ENCODE data around the gene PGK2. TPM values are rescaled to one million over a fixed set of nuclear protein-coding genes. Genes with fewer than 3 reads are reported as not detected.

PGK2 gene
- total RNA-seq (not detected), polyA plus RNA-seq (ENCODE audit: insufficient read length in 2 of 2) (not detected)
- long read RNA-seq, donor 1 = 0 reads
- long read RNA-seq, donor 2 = 0 reads
- long read RNA-seq, donor 3 = 0 reads
- long read RNA-seq, donor 4 = 0 reads

- Histone ChIP-seq H3K36me3 (ENCODE audit: control insufficient read depth, insufficient read depth, low read length) (no peaks in the 10 kb centered on the region), H3K9me3 (ENCODE audit: control insufficient read depth, insufficient read depth, low read length) (no peaks in the 10 kb centered on the region), H3K4me3 (ENCODE audit: low read depth, low read length) (no peak within 1 kb of the TSS), H3K27ac (ENCODE audit: low read depth, low read length) (no peak within 1 kb of the TSS), H3K4me1 (ENCODE audit: control insufficient read depth, insufficient read depth, low read length) (no peaks in the 10 kb centered on the region), H3K27me3 (ENCODE audit: control insufficient read depth, insufficient read depth, low read length) (no peaks in the 10 kb centered on the region)
- no peak for DNase-seq (ENCODE audit: low read depth in 4 of 6, low spot score in 6 of 6)
- 96% methylated on average over 3 of the region's 8 CpGs for WGBS (ENCODE audit: insufficient coverage)
These were observed at the start of gene PGK2 for GRCh38 chr6:49787176-49787575. TSS of gene PGK2 (minus strand) at chr6:49787285. CDS start at chr6:49787187, 98 bp downstream.

GRCh38 chr6:49835140-49835539 is 48.1 kb upstream of the PGK2 start:
- Histone ChIP-seq H3K9me3 (ENCODE audit: control insufficient read depth, insufficient read depth, low read length) (no peaks in the 10 kb centered on the region), H3K27ac (ENCODE audit: low read depth, low read length) (no peak overlapping the region), H3K4me1 (ENCODE audit: control insufficient read depth, insufficient read depth, low read length) (no peaks in the 10 kb centered on the region), H3K27me3 (ENCODE audit: control insufficient read depth, insufficient read depth, low read length) (no peaks in the 10 kb centered on the region), H3K4me3 (ENCODE audit: low read depth, low read length) (no peak overlapping the region), H3K36me3 (ENCODE audit: control insufficient read depth, insufficient read depth, low read length) (no peaks in the 10 kb centered on the region)
- no CpG with 5 or more reads among the region's 3 CpGs for WGBS (ENCODE audit: insufficient coverage)
- no peak for DNase-seq (ENCODE audit: low read depth in 4 of 6, low spot score in 6 of 6)

GRCh38 chr6:49833386-49833785 is 46.3 kb upstream of the PGK2 start:
- Histone ChIP-seq H3K36me3 (ENCODE audit: control insufficient read depth, insufficient read depth, low read length) (no peaks in the 10 kb centered on the region), H3K4me1 (ENCODE audit: control insufficient read depth, insufficient read depth, low read length) (no peaks in the 10 kb centered on the region), H3K27me3 (ENCODE audit: control insufficient read depth, insufficient read depth, low read length) (no peaks in the 10 kb centered on the region), H3K9me3 (ENCODE audit: control insufficient read depth, insufficient read depth, low read length) (no peaks in the 10 kb centered on the region), H3K27ac (ENCODE audit: low read depth, low read length) (no peak overlapping the region), H3K4me3 (ENCODE audit: low read depth, low read length) (no peak overlapping the region)
- peak in 1 of 6 donors; percentile 11 for DNase-seq (ENCODE audit: low read depth in 4 of 6, low spot score in 6 of 6)
- WGBS (ENCODE audit: insufficient coverage) = no CpG with 5 or more reads among the region's 1 CpG

GRCh38 chr6:49826743-49827406 is 39.8 kb upstream of the PGK2 start:
- H3K9me3 ChIP-seq (ENCODE audit: control insufficient read depth, insufficient read depth, low read length) = no peaks in the 10 kb centered on the region
- no CpG with 5 or more reads among the region's 5 CpGs for WGBS (ENCODE audit: insufficient coverage)
- H3K27me3 ChIP-seq (ENCODE audit: control insufficient read depth, insufficient read depth, low read length) = no peaks in the 10 kb centered on the region
- no peaks in the 10 kb centered on the region for H3K4me1 ChIP-seq (ENCODE audit: control insufficient read depth, insufficient read depth, low read length)
- no peak for DNase-seq (ENCODE audit: low read depth in 4 of 6, low spot score in 6 of 6)
- H3K27ac ChIP-seq (ENCODE audit: low read depth, low read length) = no peak overlapping the region
- no peak overlapping the region for H3K4me3 ChIP-seq (ENCODE audit: low read depth, low read length)
- no peaks in the 10 kb centered on the region for H3K36me3 ChIP-seq (ENCODE audit: control insufficient read depth, insufficient read depth, low read length)

- no peaks in the 10 kb centered on the region for H3K36me3 ChIP-seq (ENCODE audit: control insufficient read depth, insufficient read depth, low read length)
- H3K27me3 ChIP-seq (ENCODE audit: control insufficient read depth, insufficient read depth, low read length) = no peaks in the 10 kb centered on the region
- no peak for DNase-seq (ENCODE audit: low read depth in 4 of 6, low spot score in 6 of 6)
- H3K4me3 ChIP-seq (ENCODE audit: low read depth, low read length) = no peak overlapping the region
- WGBS (ENCODE audit: insufficient coverage) = no CpG with 5 or more reads among the region's 2 CpGs
- H3K9me3 ChIP-seq (ENCODE audit: control insufficient read depth, insufficient read depth, low read length) = no peaks in the 10 kb centered on the region
- H3K4me1 ChIP-seq (ENCODE audit: control insufficient read depth, insufficient read depth, low read length) = no peaks in the 10 kb centered on the region
- H3K27ac ChIP-seq (ENCODE audit: low read depth, low read length) = no peak overlapping the region
These were observed 28.1 kb upstream of the PGK2 start for GRCh38 chr6:49815166-49815565.

- H3K27ac ChIP-seq (ENCODE audit: low read depth, low read length) = no peak overlapping the region
- no peaks in the 10 kb centered on the region for H3K36me3 ChIP-seq (ENCODE audit: control insufficient read depth, insufficient read depth, low read length)
- 75% methylated on average over 1 of the region's 2 CpGs for WGBS (ENCODE audit: insufficient coverage)
- DNase-seq (ENCODE audit: low read depth in 4 of 6, low spot score in 6 of 6) = no peak
- no peaks in the 10 kb centered on the region for H3K27me3 ChIP-seq (ENCODE audit: control insufficient read depth, insufficient read depth, low read length)
- no peaks in the 10 kb centered on the region for H3K4me1 ChIP-seq (ENCODE audit: control insufficient read depth, insufficient read depth, low read length)
- no peak overlapping the region for H3K4me3 ChIP-seq (ENCODE audit: low read depth, low read length)
- no peaks in the 10 kb centered on the region for H3K9me3 ChIP-seq (ENCODE audit: control insufficient read depth, insufficient read depth, low read length)
These were observed 26.2 kb upstream of the PGK2 start for GRCh38 chr6:49813248-49813647.

- Histone ChIP-seq H3K4me3 (ENCODE audit: low read depth, low read length) (no peak overlapping the region), H3K9me3 (ENCODE audit: control insufficient read depth, insufficient read depth, low read length) (no peaks in the 10 kb centered on the region), H3K36me3 (ENCODE audit: control insufficient read depth, insufficient read depth, low read length) (no peaks in the 10 kb centered on the region), H3K27ac (ENCODE audit: low read depth, low read length) (no peak overlapping the region), H3K27me3 (ENCODE audit: control insufficient read depth, insufficient read depth, low read length) (no peaks in the 10 kb centered on the region), H3K4me1 (ENCODE audit: control insufficient read depth, insufficient read depth, low read length) (no peaks in the 10 kb centered on the region)
- WGBS (ENCODE audit: insufficient coverage) = 43% methylated on average over 1 of the region's 4 CpGs
- no peak for DNase-seq (ENCODE audit: low read depth in 4 of 6, low spot score in 6 of 6)
These were observed 19.1 kb upstream of the PGK2 start for GRCh38 chr6:49806145-49806544.

- H3K27ac ChIP-seq (ENCODE audit: low read depth, low read length) = no peak overlapping the region
- 79% methylated on average over 3 of the region's 3 CpGs for WGBS (ENCODE audit: insufficient coverage)
- DNase-seq (ENCODE audit: low read depth in 4 of 6, low spot score in 6 of 6) = no peak
- H3K4me1 ChIP-seq (ENCODE audit: control insufficient read depth, insufficient read depth, low read length) = no peaks in the 10 kb centered on the region
- H3K9me3 ChIP-seq (ENCODE audit: control insufficient read depth, insufficient read depth, low read length) = no peaks in the 10 kb centered on the region
- no peak overlapping the region for H3K4me3 ChIP-seq (ENCODE audit: low read depth, low read length)
- no peaks in the 10 kb centered on the region for H3K36me3 ChIP-seq (ENCODE audit: control insufficient read depth, insufficient read depth, low read length)
- H3K27me3 ChIP-seq (ENCODE audit: control insufficient read depth, insufficient read depth, low read length) = no peaks in the 10 kb centered on the region
These were observed 18.2 kb upstream of the PGK2 start for GRCh38 chr6:49805246-49805645.

GRCh38 chr6:49801525-49801924 is 14.4 kb upstream of the PGK2 start:
- no CpG with 5 or more reads among the region's 8 CpGs for WGBS (ENCODE audit: insufficient coverage)

GRCh38 chr6:49799090-49799489 is 12.0 kb upstream of the PGK2 start:
- Histone ChIP-seq H3K27me3 (ENCODE audit: control insufficient read depth, insufficient read depth, low read length) (no peaks in the 10 kb centered on the region), H3K4me1 (ENCODE audit: control insufficient read depth, insufficient read depth, low read length) (no peaks in the 10 kb centered on the region), H3K9me3 (ENCODE audit: control insufficient read depth, insufficient read depth, low read length) (no peaks in the 10 kb centered on the region), H3K36me3 (ENCODE audit: control insufficient read depth, insufficient read depth, low read length) (no peaks in the 10 kb centered on the region), H3K4me3 (ENCODE audit: low read depth, low read length) (no peak overlapping the region), H3K27ac (ENCODE audit: low read depth, low read length) (no peak overlapping the region)
- WGBS (ENCODE audit: insufficient coverage) = 83% methylated on average over 1 of the region's 1 CpG
- DNase-seq (ENCODE audit: low read depth in 4 of 6, low spot score in 6 of 6) = no peak

More at GRCh38 chr6:49801525-49801924, 14.4 kb upstream of the PGK2 start:
- H3K27ac ChIP-seq (ENCODE audit: low read depth, low read length) = no peak overlapping the region
- no peaks in the 10 kb centered on the region for H3K36me3 ChIP-seq (ENCODE audit: control insufficient read depth, insufficient read depth, low read length)
- H3K4me3 ChIP-seq (ENCODE audit: low read depth, low read length) = no peak overlapping the region
- no peaks in the 10 kb centered on the region for H3K27me3 ChIP-seq (ENCODE audit: control insufficient read depth, insufficient read depth, low read length)
- no peaks in the 10 kb centered on the region for H3K9me3 ChIP-seq (ENCODE audit: control insufficient read depth, insufficient read depth, low read length)
- H3K4me1 ChIP-seq (ENCODE audit: control insufficient read depth, insufficient read depth, low read length) = no peaks in the 10 kb centered on the region
- no peak for DNase-seq (ENCODE audit: low read depth in 4 of 6, low spot score in 6 of 6)
